GM03348 (cell line): Measurements from ENCODE around the gene TEN1.

ENCODE experiments used
- DNase-seq: peaks from one replicate; pipeline ENCODE4 v3.0.0; 2012; ENCODE audit warnings: low spot score

TEN1 gene

GRCh38 chr17:75976175-75976848, 2.7 kb upstream of the TEN1 start:
- DNase-seq: no peak

DNA sequence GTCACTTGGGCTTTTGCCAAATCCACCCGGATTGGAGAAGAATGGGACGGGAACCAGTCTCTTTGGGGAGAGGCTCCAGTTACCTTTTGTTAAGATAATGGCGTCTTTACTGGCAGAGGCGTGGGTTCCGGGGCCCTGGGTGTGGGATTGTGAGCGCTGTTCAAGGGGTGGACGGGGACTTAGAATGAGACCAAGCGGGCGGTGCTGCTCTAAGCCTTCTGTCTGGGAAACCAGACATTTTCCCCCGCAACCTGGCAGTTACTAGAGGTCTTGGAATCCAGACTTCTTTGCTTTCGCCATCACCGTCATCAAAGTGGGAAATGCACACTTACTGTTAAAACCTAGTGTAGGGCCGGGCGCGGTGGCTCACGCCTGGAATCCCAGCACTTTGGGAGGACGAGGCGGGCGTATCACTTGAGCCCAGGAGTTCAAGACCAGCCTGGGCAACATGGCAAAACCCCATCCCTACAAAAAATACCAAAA, 706 bp downstream of the TEN1 start:
- DNase-seq: no peak

- no peak for DNase-seq
Observed at GRCh38 chr17:75980188-75981018, 1.4 kb downstream of the TEN1 start.

- DNase-seq: no peak
Observed at GRCh38 chr17:75981019-75981615, 2.1 kb downstream of the TEN1 start.

DNA sequence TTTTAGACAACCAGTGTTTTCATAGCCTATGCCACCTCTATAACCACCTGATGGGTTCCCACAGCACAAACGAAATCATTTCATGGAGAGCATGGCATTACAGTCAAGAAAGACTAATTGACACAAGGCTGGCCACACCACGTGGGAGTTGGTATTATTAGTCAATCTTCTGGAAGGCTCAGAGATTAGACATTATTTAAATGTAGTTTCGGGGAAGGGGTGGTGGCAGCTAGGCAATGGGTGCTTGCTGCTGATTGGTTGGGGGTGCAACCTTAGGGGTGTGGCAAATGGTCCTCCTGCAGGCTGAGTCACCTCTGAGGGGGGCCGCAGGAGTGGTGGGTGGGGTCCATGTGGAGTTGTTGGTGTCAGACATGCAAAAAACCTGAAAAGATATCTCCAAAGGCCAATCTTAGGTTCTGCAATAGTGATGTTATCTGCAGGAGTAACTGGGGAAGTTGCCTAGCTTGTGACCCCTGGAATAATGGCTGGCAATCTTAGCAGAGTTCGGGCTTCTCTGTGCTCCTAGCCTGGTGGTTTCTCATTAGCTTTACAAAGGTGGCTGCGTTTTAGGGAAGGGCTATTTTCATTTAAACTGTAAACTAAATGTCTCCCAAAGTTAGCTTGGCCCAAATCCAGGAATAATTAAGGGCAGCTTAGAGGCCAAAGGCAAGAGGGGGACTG, 4.6 kb downstream of the TEN1 start:
- DNase-seq: peak; percentile 33

- DNase-seq: no peak
Observed at GRCh38 chr17:75985986-75986385, 6.9 kb downstream of the TEN1 start.

DNA sequence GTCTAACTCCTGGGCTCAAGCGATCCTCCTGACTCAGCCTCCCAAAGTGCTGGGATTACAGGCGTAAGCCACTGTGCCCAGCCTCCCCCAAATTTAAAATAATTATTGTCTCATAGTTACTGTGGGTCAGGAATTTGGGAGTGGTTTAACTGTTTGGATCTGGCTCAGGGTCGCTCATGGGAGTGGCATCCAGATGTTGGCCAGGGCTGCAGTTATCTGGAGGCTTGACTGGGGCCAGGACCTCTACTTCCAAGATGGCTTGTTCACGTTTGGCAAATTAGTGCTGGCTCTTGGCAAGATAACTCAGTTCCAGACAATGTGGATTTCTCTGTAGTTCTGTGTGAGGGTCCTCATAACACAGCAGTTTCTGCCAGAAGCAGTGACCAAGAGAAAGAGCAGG, 8.0 kb downstream of the TEN1 start:
- DNase-seq: peak; percentile 9

DNA sequence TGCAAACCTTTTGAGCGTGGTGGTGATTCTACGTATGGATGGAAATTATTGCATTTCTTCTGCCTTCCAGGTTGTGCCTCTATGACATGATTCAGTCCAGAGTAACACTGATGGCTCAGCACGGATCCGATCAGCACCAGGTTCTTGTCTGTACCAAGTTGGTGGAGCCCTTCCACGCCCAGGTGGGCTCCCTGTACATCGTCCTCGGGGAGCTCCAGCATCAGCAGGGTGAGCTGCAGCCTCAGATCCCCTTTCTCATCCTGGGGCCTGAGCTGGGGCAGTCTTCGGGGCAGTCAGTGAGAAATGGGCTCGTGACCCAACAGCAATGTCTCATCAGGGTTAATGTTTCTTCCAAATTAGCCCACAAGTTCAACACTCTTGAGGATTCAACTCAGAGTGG, 12.4 kb downstream of the TEN1 start:
- DNase-seq: no peak

GRCh38 chr17:75994802-75995370, 15.8 kb downstream of the TEN1 start:
- DNase-seq: no peak

DNA sequence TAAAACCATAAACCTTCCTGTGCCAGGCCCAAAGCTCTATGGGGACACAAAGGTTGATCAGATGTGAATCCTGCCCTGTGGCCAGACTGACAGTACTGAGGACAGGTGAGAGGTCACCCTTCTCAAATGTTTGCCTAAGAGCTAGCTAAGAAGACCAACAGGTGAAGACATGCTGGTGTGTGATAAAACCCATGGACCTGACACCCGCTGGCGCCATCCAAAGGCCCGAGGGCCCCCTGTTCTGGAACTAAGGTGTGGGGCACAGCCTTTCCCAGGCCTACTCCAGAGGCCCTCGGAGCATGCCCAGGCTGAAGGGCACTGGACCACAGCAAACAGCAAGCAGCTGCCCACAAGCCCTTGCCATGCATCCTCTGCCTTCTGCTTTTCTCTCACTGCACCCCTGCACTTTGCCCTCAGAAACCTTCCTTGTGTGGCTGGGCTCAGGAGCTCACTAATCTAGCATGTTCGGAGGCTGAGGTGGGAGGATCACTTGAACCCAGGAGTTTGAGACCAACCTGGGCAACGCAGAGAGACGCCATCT, 16.4 kb downstream of the TEN1 start:
- DNase-seq: no peak

DNA sequence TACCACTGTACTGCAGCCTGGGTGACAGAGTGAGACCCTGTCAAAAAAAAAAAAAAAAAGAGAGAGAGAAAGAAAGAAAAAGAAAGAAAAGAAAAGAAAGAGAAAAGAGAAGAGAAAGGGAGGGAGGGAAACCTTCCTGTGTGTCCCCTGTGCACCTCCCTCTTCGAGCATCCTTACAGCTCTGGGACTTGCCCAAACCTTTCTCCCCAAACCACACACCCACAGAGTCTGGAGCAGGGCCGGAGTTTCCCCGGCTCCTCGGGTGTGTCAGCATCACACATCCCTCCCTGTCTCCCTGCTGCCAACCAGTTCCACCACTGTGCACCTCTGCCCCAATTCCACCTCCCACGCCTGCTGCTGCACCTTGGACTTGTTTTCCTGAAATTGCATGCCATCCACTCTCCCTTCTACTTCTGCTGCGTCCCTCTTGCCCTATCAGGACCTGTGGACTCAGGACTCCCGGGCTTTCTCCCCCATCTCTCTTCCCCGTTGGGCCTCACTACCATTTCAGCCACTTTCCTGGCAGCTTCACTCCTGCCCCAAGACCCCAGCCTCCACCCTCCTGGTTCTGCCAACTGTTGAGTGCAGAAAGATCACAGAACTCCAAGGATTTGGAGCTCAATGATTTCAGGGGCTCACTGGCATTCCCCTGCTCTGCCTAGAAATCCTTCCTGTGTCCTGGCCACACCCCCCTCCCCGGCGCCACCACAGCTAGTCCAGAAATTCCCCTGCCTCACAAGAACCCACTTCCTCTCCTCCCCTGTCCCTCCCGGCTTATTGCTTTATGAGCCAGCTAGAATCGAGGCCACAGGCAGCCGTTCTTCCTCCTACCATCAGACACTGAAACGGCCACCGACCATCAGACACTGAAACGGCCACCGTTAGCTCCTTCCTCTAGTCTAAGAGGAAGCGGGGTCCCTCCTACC, 17.9 kb downstream of the TEN1 start:
- DNase-seq: peak; percentile 87

- no peak for DNase-seq
Observed at GRCh38 chr17:75998327-75998795, 19.3 kb downstream of the TEN1 start.

DNA sequence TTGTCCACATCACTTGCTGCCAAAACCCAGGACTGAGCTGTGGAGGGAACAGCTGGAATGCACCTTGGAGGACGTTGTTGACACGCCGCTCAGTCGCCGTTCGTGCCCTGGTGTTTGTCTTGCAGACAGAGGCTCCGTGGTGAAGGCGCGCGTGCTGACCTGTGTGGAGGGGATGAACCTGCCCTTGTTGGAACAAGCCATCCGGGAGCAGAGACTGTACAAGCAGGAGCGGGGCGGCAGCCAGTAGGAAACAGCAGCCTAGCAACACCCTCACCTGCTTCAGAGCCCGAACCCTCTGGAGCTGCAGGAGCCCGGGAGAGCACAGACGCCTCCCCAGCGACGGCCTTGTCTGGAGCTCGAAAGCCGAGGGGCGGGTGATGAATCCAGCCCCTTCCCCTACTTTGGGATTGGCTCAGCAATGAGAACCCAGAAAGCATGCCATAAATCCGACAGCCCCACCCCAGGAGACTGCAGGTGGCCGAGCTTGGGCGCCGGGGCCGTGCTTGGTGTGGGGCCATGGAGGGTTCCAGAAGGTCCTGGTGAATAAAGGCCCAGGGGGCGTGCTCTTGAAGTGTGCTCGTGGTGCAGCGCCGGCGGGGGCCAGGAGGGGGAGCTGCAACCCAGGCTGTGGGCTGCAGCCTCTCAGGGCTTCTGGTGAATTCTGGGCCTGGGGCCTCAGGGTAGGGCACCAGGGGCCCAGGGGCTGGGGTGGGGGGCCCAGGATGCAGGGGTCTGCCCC, 21.1 kb downstream of the TEN1 start:
- peak; percentile 76 for DNase-seq

DNA sequence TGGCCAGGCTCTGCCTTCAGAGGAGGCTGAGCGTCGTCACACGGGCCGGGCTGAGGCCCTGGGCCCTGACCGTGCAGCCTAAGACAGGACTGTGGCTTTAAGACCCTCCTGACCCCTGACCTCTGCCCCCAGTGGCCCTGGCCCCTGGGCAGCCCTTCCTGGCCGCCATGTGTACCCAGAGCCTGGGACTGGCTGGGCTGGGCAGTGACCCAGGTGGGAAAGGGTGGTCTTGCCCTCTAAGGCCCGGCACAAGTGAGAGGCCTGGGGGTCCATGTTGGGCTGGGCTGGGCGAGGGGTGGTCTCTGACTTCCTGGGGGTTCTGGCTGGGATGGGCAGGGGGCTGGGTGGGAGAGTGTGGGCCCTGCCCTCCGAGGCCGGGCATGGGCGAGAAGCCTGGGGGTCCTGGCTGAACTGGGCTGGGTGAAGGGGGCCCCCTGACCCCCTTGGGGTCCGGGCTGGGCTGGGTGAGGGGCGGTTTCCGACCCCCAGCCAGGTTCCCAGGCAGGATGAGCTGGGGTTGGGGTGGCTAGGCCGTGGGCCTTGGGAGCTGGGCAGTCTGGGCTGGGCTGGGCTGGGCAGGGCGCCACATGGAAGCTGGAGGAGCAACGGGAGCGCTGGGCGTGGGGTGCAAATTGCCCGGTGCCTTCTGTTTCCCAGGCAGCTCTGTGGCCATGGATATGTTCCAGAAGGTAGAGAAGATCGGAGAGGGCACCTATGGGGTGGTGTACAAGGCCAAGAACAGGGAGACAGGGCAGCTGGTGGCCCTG, 21.9 kb downstream of the TEN1 start, which contains the start of gene CDK3:
Gene CDK3, plus strand, starts transcription at position 101 of the 767 bp plus-strand sequence. Its CDS starts 571 bp downstream, at position 672.
- DNase-seq: no peak

GRCh38 chr17:76002100-76002499, 23.1 kb downstream of the TEN1 start:
- DNase-seq: no peak

- no peak for DNase-seq
Observed at GRCh38 chr17:76003915-76004314, 24.9 kb downstream of the TEN1 start.

- DNase-seq: no peak
Observed at GRCh38 chr17:76004750-76005262, 25.8 kb downstream of the TEN1 start.

DNA sequence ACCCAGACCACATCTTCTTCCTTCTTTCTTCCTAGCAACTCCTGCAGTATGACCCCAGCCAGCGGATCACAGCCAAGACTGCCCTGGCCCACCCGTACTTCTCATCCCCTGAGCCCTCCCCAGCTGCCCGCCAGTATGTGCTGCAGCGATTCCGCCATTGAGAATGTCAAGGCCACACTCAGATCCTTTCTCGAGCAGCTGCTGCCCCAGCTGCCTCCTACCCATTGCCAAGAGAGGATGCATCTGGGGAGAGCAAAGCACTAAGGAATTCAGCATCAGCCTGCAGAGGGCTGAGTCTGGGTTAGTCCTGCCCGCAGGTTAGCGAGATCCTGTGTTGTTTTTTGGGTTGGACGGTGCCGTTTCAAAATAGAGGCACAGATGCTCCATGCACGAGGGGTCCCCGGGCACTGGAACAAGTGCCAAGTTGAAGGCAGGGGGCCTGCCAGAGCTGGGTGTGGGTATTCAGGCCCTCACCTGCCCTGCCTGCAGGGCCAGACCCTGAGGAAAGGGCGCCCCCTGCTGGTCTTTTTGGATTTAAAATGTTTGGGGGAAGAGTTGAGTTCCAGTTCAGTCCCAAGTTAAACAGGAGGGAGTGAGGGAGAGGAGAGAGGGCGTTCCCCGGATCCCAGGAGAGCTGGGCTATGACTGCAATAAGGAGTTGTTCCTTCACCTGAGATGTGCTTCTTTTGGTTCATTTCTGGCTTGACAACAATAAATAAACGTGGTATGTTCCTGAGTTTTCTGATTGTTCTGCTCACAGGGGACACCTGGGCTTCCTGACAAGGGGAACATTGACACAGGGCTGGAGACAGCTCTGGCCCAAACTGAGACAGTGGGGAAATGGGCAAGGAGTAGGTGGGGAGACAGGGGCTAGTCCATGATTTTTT, 26.5 kb downstream of the TEN1 start:
- peak; percentile 87 for DNase-seq
